Hippocampal formation (tissue), 2 donors: ENCODE measurements around the gene ASIC4.

Experiments used
- DNase-seq, 2 donors: peaks; one replicate each; lab custom pipeline; 2025; lab: John Stamatoyannopoulos, UW

Gene ASIC4

DNA sequence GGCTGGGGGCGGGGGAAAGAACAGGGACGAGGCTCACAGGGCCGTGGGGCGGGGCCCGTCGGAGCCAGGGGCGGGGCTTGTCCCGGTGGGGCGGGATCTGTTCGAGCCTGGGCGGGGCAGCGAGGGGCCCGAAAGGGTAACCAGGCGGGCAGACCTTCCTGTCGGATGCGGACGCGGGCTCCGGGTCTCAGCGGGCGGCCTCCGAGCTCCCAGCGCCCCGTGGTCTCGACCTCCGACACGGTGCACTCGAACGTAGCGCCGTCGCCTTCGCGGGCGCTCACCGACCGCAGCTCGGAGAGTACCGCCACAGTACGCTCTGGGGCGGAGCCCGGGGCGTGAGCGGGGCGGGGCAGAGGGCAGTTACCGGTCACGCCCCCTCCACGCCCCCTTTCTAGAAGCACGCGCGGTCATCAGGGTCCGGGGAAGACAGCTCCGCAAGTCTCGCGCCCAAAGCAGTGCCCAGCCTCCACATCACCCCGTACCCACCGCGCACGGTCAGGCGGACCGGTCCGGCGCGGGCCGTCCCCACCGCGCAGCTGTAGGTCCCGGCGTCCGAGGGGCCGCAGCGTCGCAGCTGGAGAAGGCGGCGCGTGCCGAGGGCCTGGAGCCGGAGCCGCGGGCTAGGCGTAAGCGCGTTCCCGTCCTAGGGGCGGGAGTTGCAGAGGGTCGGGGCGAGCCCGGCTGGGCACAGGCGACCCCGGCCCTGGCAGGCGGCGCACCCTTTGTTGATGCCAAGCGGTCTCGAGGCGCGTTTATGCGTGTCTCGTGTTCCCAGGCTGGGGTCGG lies 38.3 kb downstream of the ASIC4 start:
- DNase-seq: peak; percentile 57 to 82

DNA sequence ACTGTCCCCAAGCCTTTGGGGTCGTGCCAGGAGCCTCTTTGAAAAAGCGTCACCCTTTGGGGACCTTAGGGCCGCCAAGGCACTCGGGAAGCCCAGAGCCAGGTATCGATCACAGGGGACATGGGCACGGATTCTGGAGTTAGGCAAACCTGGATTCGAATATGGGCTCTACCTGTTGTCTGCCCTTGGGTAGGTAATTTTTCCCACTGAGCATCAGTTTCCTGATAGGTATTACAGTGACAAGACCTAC lies 38.8 kb downstream of the ASIC4 start:
- DNase-seq: no peak

DNA sequence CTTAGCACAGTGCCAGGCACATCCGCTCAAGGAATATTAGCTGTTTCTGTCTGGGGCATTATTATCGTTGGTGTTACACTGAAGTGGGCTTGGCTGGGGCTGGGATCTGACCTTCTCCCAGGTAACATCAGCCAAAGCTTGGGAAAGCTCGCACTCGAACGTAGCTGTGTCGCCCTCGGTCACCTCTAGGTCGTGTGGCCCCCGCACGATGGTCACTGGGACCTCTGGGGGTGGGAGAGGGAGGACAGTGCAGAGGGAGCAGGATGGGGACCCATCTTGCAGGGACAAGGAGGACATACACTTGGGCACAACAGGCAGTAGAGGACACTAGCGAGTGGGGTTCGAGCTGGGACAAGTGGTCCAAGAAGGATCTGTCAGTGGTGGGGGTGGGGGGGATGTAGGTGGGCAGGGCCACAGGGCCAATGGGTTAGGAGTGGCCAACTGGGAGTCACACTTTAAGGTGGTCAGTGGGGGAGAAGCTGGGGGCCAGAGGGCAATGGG lies 39.2 kb downstream of the ASIC4 start:
- DNase-seq: no peak

DNA sequence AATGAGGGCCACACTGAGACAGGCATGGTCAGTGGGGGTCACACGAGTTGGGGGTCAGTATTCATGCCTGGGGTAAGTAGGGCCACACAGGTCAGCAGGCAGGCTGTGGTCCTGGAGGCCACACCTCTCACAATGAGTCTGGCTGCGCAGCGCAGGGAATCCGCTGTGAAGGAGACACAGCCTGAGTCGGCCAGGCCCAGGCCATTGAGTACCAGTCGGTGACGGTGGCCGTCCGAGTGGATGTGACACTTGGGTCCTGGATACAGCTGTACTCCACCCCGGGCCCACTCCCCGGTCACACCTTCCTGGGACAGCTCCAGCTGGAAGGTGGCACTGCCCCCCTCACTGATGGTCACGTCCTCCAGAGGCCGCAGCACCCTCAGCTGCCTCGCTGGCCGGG lies 40.1 kb downstream of the ASIC4 start:
- no peak for DNase-seq

DNA sequence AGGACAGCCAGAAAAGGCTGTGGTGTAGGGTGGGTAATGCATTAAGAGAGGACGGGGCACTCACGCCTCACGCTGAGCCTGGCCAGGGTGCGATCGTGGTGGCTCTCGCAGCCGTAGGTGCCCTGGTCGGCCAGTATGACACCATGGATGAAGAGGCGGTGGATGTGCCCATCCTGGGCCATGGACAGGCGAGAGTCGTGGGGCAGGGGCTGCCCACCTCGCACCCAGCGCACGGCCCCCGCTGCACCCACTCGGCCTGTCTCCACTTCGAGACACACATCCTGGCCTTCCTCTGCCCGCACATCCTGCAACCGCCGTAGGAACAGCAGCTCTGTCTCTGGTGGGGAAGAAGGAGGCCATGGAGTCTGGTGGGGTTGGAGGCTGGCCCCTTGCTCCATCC lies 41.7 kb downstream of the ASIC4 start:
- DNase-seq: no peak

DNA sequence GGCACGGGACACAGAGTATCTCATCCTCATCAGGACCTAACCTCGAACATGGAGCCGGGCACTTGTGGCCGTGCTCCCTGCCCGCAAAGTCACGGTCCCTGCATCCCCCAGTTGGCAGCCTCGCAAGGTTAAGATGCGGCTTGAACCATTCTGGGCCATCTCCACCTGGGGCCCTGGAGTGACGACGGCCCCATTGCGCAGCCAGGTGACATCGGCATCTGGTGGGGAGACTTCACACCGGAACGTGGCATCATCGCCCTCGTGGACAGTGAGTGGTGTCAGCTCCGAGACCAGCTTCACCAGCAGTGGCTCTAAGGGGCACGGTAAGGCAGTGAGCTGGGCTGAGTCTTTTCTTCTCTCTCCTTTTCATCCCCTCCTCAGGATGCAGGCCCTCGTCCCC lies 42.1 kb downstream of the ASIC4 start:
- DNase-seq: no peak

DNA sequence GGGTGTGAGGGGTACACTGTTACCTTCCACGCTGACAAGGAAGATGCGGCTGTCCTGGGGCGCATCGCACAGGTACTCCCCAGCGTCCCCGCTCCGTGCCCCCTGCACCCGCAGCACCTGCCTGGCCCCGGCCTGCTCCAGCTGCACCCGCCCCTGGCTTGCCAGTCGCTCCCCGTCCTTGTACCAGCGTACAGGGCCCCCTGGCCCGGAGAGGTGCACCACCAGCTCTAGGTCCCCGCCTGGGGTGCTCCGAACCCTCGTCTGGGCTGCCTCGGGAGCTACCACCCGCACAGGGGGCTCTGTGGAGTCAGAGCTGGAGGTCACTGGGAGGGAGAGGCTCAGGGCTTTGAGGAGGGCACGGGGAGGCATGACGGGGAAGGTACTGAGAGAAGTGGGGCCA lies 43.0 kb downstream of the ASIC4 start:
- DNase-seq: no peak

DNA sequence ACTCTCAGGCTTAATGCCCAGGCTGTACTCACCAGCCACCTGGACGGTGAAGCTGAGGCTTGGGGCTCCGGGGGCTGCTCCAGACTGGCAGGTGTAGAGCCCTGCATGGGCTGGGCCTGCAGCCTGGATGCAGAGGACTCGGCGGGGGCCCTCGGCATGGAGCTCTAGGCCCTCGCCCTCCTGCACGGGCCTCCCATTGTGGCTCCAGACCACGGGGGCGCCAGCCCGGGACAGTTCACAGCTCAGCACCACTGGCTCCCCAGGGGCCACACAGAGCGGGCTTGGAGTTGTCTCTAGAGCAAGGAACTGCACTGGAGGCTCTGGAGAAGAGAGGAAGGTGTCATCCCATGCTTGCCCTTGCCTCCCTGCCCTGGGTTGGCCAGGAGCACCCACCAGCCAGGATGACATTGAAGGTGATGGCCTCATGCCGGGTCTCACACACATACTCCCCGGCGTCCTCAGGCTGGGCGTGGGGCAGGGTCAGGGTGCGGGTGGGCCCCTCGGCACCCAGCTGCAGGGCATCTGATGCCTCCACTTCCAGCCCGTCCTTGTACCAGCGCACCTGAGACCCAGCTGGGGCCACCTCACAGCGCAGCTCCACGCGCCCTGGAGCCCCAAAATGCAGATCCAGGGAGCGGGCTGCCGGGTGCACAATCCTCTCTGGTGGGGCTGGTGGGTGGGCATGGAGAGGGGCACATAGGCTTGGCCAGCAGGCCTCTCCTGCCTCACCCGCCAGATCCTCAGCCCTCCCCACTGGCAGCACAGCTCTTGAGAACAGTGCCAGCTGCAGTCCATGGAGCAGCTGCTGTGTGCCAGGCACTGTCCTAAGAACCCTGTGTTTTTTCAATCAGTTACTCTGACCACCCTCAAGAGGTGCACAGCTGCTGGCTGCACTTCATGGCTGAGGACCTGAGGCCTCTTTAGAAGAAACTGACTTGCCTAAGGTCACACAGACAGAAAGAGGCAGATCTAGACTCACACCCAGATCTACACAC lies 43.8 kb downstream of the ASIC4 start:
- no peak for DNase-seq

DNA sequence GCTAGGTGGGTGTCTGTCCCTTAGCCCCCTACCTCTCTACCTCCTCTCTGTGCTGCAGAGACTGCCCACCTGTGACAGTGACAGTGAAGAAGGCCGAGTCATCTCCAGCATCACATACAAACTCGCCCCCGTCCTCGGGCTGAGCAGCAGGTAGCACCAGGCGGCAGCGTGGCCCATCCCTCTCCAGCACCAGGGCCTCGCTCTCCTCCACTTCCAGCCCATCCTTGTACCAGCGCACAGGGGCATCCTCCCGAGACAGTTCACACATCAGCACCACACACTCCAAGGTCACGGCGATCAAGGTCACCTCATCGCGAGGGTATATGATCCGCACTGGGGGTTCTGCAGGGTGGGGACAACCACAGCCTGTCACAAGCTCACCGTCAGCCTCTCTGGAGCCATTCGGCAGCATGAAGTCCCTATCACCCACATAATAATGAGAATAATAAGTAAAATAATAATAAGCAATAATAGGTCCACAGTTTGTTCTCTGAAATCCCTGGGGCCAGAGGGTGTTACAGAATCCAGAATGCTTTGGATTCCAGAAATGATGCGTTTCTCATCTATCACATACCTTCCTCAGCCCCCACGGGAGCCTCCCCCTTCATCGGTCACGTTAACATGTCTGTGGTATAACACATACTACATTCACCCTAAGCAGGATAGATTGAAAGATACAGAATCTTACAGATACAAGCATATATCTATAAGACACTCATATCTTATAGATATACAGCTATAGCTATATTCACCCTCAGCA lies 45.1 kb downstream of the ASIC4 start:
- no peak for DNase-seq

DNA sequence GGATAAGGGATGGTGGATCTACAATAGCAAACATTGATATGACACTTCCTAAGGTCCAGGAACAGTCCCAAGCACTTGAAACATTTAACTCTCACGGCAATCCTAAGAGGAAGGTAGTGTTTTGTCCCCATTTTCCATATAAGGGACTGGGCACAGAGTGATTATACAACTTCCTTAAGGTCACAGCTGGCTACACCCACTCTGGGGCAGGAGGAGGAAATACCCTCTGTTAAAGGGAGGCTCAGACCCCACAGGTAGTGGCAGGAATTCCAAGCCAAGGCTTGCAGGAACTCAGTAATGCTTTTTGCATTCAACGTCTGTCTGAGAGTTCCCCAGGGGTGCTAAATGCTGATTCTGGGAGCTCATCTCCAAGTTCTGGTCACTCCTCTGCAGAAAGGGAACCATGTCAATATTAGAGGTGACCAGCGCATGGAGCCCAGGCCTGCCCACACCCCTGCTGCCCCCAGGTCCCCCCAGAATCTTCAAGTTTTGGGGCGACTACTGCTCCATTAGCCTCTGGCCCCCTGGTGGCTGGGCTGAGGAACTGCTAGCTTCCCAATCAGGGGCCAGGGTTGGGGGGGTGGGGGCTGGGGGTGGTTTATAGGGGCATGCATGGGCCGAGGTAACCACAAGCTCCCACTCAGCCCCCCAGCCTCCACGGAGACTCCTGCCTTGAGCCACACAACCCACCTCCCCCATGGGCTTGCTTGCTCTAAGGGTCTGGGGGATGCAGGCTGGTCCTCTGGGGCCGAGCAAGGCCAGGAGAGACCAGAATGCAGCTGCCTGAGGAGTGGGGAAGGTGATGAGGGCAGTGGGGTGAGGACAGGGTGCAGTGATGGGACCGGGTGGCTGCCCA lies 46.0 kb downstream of the ASIC4 start:
- DNase-seq: no peak

DNA sequence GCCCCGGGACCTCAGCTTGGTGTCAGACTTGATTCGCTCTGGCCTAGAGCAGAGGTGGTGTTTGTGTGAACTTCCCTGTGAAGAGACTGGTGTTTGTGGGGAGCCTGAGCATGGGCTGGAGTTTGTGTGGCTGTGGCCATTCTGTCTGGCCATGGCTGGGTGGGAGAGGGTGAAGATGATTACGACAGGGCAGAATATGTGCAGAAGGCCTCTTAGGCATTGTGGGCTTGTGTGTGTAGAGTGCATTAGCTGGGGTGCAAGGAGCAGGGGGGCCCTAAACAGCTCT lies 46.6 kb downstream of the ASIC4 start:
- no peak for DNase-seq

DNA sequence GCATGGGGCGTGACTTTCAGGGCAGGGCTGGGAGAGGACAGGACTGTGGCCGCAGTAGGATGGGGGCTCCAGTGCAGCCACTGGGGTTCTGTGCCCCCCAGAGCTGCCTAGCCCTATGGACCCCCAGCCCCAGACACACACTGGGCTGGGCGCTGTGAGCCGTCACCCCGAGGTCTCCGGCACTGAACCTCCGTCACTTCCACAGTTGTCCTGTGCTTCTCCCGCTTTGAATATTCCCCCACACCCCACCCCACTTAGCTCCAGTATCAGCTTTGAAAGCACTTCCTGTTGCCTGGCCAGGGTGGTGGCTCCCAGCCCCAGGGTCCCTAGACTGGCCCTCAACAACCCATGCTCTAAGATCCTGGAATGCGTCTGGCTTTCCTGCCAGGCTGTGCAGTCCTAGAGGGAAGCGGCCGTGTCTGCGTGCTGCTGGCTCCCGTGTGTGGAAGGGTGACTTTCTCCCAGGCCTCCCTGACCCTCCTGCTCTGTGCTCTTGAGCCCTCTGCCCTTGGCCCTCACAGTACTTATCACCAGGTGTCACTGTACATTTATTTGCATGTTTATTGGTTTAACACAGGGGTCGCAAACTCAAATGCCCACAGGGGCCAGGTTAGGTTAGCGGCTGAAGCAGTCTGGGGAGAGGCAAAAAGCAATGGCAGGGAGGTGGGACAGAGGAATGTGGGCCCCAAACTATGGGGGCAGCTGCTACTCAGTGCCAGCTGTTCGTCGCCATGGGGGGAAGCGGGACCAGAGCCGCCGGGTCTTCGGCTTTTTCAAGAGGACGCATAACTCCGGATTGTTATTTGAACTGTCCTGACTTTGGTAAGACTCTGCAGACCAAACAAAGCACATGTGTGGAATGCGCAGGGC lies 47.1 kb downstream of the ASIC4 start:
- DNase-seq: no peak

DNA sequence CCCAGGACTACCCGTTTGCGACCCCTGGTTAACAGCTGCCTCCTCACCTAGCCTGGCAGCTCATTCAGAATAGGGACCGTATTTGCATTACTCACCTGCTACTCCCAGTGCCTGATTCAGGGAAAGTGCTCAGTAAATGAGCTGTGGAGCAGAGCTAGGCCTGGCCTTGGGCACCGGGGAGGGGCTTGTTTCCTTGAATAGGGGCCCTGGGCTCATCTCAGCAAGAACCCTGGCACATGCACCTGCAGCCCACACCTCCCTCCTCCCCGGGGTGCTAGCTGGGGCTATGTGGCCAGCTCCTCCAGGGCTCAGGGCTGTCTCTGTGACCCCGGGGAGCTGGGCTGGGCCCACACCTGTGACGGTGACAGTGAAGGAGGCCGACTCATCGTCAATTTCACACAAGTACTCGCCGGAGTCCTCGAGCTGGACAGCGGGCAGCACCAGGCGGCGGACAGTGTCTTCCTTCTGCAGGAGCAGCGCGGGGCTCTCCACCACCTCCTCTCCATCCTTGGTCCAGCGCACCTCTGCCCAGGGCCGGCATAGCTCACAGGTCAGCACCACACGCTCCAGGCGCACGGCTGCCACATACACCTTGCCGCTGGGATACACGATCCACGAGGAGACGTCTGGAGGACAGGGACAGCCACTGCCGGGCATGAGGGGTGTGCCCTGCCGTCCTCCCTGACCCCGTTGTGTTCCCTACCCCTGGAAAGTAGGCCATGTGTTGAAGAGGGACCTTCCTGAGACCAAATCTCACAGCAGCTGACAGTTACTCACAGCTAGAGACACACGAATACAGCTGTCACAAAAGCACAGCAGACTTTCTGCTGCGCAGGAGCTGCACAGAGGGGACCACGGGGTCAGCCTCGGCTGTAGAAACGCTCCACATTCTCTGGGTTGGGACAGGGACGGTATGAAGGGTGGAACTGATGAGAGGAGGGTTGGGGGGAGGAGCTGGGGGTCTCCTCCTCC lies 48.1 kb downstream of the ASIC4 start:
- no peak for DNase-seq

DNA sequence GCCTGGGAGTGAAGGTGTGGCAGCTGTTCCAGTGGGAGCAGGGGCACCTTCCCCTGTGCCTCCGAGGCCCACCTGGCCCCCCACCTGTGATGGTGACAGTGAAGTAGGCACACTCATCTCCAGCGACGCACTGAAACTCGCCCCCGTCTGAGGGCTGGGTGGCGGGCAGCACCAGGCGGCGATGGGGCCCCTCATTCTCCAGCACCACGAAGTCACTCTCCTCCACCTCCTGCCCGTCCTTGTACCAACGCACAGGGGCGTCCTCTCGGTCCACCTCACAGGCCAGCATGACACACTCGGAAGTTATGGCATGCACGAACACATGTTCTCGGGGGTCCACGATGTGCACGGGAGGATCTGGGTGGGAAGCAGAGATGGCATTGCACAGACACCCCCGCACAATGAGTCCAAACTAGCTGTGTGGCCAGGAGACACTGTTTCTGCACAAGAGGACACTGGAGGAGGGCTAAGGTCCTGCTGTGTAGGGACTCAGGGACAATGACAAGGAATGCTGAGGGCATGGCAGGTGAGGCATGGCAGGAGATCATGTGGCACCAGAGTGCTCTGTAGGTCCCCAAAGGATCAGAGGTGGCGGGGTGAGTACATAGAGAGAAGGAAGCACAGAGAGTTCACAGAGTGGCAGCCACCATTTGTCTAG lies 49.1 kb downstream of the ASIC4 start:
- DNase-seq: no peak

DNA sequence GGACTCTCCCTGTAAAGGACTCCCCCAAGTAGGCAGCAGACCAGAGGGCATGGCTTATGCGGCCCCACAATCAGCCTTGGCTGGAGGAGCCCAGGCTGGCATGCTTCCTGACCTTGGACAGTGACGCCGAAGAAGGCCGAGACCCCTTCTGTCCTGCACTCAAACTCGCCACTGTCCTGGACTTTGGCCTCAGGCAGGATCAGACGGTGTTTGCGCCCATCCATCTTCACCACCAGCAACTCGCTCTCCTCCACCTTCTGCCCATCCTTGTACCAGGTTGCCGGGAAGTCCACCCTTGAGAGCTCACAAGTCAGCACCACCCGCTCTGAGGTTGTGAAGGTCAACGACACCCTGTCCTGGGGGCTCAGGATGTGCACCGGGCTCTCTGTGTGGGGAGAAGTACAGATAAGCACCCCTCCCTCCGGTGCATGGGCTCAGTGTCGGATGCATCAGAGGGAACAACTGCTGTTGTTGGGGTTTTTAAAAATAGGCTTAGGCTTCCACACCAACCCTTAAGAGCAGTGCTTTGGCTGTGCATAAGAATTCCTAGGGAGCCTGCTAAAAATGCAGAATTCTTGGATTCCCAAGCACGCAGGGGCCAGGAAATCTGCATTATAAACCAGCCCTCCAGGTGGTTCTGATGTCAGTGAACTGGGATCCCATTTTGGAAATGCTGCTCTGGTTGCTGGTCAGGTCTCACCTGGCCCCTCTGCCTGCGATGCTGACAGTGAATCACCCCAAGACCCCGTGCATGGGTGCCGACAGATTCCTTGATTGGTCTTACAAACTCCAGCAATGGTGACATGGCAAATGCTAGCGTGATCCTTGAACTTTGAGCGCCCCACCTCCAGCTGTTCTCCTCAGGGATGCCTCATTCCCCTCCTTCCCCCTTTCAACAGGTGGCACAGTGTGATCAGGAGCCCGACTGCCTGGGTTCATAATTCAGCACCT lies 51.1 kb downstream of the ASIC4 start:
- no peak for DNase-seq

DNA sequence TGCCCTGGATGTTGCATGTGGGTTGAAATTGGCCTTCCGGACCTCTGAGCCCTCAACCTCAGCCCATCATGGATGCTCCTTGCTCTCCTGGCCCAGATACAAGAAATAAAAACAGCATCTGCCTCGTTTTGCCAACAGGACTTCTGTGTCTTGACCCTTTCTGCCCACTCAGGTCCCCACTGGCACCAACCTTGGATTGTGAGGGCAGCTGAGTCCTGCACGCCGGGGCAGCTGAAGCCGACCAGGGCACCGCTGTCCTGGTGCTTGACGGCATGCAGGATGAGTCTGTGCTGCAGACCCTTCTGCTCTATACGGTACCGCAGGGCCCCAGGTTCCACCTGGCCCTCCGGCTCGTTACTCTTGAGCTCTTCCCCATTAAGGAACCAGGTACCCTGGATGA lies 52.4 kb downstream of the ASIC4 start:
- no peak for DNase-seq

DNA sequence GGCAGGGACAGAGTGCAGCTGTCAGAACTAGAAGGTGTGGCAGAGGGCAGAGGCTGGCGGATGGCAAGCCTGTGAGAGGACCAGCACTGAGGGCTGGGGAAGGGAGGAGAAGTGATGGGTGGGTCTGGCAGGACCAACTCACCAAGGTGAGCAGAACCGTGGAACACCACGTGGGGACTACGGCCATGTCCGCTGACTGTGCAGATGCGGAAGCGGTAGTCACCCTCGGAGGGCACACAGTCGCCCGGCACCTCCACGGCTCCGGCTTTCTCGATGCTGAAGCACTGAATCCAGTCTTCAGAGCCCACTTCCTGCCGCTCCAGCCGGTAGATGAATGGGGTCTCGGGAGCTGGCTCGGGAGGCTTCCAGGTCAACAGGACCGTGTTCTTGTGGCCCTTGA lies 52.8 kb downstream of the ASIC4 start:
- no peak for DNase-seq
